ENCODE data around the gene CENPO.

DNA sequence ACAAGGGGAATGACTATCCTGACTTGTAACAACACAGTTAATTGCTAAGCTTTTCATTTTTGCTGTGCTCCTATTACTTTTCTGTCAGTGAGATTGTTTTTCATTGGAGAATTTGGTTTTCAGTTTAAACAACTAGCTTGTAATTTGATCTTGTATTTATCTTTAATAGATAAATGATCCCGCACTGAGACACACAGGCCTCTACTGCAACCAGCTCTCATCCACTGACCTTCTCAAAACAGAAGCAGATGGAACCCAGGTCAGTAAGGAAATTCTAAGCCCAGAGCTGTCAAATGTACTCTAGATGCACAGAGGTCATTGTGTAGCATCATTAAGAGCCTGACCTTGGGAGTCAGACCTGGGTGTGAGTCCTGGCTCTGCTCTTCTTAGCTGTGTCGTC lies 30.7 kb upstream of the CENPO start:
- TF ChIP-seq SIN3A (IDR thresholded peaks at IDR 0.05; ENCODE audit: borderline replicate concordance, insufficient read depth, low read length), result no peak
- TF ChIP-seq, protein P1, sequence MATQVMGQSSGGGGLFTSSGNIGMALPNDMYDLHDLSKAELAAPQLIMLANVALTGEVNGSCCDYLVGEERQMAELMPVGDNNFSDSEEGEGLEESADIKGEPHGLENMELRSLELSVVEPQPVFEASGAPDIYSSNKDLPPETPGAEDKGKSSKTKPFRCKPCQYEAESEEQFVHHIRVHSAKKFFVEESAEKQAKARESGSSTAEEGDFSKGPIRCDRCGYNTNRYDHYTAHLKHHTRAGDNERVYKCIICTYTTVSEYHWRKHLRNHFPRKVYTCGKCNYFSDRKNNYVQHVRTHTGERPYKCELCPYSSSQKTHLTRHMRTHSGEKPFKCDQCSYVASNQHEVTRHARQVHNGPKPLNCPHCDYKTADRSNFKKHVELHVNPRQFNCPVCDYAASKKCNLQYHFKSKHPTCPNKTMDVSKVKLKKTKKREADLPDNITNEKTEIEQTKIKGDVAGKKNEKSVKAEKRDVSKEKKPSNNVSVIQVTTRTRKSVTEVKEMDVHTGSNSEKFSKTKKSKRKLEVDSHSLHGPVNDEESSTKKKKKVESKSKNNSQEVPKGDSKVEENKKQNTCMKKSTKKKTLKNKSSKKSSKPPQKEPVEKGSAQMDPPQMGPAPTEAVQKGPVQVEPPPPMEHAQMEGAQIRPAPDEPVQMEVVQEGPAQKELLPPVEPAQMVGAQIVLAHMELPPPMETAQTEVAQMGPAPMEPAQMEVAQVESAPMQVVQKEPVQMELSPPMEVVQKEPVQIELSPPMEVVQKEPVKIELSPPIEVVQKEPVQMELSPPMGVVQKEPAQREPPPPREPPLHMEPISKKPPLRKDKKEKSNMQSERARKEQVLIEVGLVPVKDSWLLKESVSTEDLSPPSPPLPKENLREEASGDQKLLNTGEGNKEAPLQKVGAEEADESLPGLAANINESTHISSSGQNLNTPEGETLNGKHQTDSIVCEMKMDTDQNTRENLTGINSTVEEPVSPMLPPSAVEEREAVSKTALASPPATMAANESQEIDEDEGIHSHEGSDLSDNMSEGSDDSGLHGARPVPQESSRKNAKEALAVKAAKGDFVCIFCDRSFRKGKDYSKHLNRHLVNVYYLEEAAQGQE (IDR thresholded peaks at IDR 0.05; ENCODE audit: insufficient read depth in 1 of 2, low read depth in 2 of 2, low read length in 2 of 2), result no peak
